Activated CD8-positive, alpha-beta memory T cell treated with anti-CD3 and anti-CD28 coated beads, Interleukin-2, amount 50 U/mL, for 48 hours (primary cell): ENCODE results near the gene CTBP2.

ENCODE experiments used
- DNase-seq: peaks from one replicate; pipeline ENCODE4 v3.0.0-alpha.2; 2020

The CTBP2 gene

GRCh38 chr10:125121003-125121402 is 39.4 kb downstream of the CTBP2 start:
- no peak for DNase-seq

GRCh38 chr10:125120053-125120710 is 40.2 kb downstream of the CTBP2 start:
- DNase-seq: no peak

- no peak for DNase-seq
These were observed 41.7 kb downstream of the CTBP2 start for GRCh38 chr10:125118701-125119100.

GRCh38 chr10:125118011-125118611 is 42.3 kb downstream of the CTBP2 start:
- no peak for DNase-seq

GRCh38 chr10:125116652-125117310 is 43.6 kb downstream of the CTBP2 start:
- DNase-seq: no peak

- no peak for DNase-seq
These were observed 44.2 kb downstream of the CTBP2 start for GRCh38 chr10:125116041-125116649.

GRCh38 chr10:125115409-125115808 is 45.0 kb downstream of the CTBP2 start:
- no peak for DNase-seq

- no peak for DNase-seq
These were observed 45.5 kb downstream of the CTBP2 start for GRCh38 chr10:125114761-125115391.

- DNase-seq: no peak
These were observed 46.5 kb downstream of the CTBP2 start for GRCh38 chr10:125113691-125114371.

- no peak for DNase-seq
These were observed 47.5 kb downstream of the CTBP2 start for GRCh38 chr10:125112697-125113494.

GRCh38 chr10:125111118-125111727 is 49.1 kb downstream of the CTBP2 start:
- DNase-seq: no peak

GRCh38 chr10:125107965-125108580 is 52.3 kb downstream of the CTBP2 start:
- no peak for DNase-seq

GRCh38 chr10:125107166-125107949 is 53.0 kb downstream of the CTBP2 start:
- DNase-seq: no peak

- no peak for DNase-seq
These were observed 53.8 kb downstream of the CTBP2 start for GRCh38 chr10:125106586-125106985.

- DNase-seq: no peak
These were observed 54.6 kb downstream of the CTBP2 start for GRCh38 chr10:125105706-125106255.

- DNase-seq: no peak
These were observed 55.2 kb downstream of the CTBP2 start for GRCh38 chr10:125105155-125105554.

GRCh38 chr10:125104559-125104958 is 55.8 kb downstream of the CTBP2 start:
- DNase-seq: no peak

- DNase-seq: no peak
These were observed 56.4 kb downstream of the CTBP2 start for GRCh38 chr10:125103924-125104323.

- DNase-seq: no peak
These were observed 56.9 kb downstream of the CTBP2 start for GRCh38 chr10:125103466-125103865.

- no peak for DNase-seq
These were observed 57.5 kb downstream of the CTBP2 start for GRCh38 chr10:125102821-125103220.
